ENCODE data around the gene SERPINH1. TPM values are rescaled to one million over a fixed set of nuclear protein-coding genes. Genes with fewer than 3 reads are reported as not detected.
"Not testable (repeated sequence)": the region's sequence is repeated elsewhere in the genome, so short reads cannot be mapped to it uniquely, and the experiment has no call there.

SERPINH1 gene
- polyA plus RNA-seq, 3 donors, result 291 to 341 (median 336) TPM

GRCh38 chr11:75571625-75572024 lies 9.6 kb downstream of the SERPINH1 start:
- no peak for DNase-seq (ENCODE audit: low read depth in 3 of 3, low spot score in 2 of 3)

GRCh38 chr11:75572744-75573143 lies 10.7 kb downstream of the SERPINH1 start:
- no peak for DNase-seq (ENCODE audit: low read depth in 3 of 3, low spot score in 2 of 3)

- DNase-seq (ENCODE audit: low read depth in 3 of 3, low spot score in 2 of 3), result no peak
These were observed 12.9 kb downstream of the SERPINH1 start for GRCh38 chr11:75574698-75575602.

GRCh38 chr11:75576017-75576416 lies 14.0 kb downstream of the SERPINH1 start:
- DNase-seq (ENCODE audit: low read depth in 3 of 3, low spot score in 2 of 3), result no peak

GRCh38 chr11:75576499-75576918 lies 14.5 kb downstream of the SERPINH1 start:
- DNase-seq (ENCODE audit: low read depth in 3 of 3, low spot score in 2 of 3), result no peak

GRCh38 chr11:75577207-75577606 lies 15.2 kb downstream of the SERPINH1 start:
- DNase-seq (ENCODE audit: low read depth in 3 of 3, low spot score in 2 of 3), result no peak

- no peak for DNase-seq (ENCODE audit: low read depth in 3 of 3, low spot score in 2 of 3)
These were observed 16.9 kb downstream of the SERPINH1 start for GRCh38 chr11:75578977-75579376.

GRCh38 chr11:75579841-75580240 lies 17.8 kb downstream of the SERPINH1 start:
- DNase-seq (ENCODE audit: low read depth in 3 of 3, low spot score in 2 of 3), result no peak

GRCh38 chr11:75582506-75582894 lies 20.4 kb downstream of the SERPINH1 start:
- no peak for DNase-seq (ENCODE audit: low read depth in 3 of 3, low spot score in 2 of 3)

GRCh38 chr11:75582895-75583717 lies 21.1 kb downstream of the SERPINH1 start:
- peak in 1 of 3 donors; percentile 77 for DNase-seq (ENCODE audit: low read depth in 3 of 3, low spot score in 2 of 3)

- peak in 1 of 3 donors; percentile 65 for DNase-seq (ENCODE audit: low read depth in 3 of 3, low spot score in 2 of 3)
These were observed 21.9 kb downstream of the SERPINH1 start for GRCh38 chr11:75583718-75584658.

GRCh38 chr11:75584659-75585292 lies 22.7 kb downstream of the SERPINH1 start:
- DNase-seq (ENCODE audit: low read depth in 3 of 3, low spot score in 2 of 3), result not testable (repeated sequence)

- DNase-seq (ENCODE audit: low read depth in 3 of 3, low spot score in 2 of 3), result no peak
These were observed 23.2 kb downstream of the SERPINH1 start for GRCh38 chr11:75585293-75585670.

GRCh38 chr11:75586395-75586794 lies 24.3 kb downstream of the SERPINH1 start:
- no peak for DNase-seq (ENCODE audit: low read depth in 3 of 3, low spot score in 2 of 3)

GRCh38 chr11:75588051-75588481 lies 26.0 kb downstream of the SERPINH1 start:
- DNase-seq (ENCODE audit: low read depth in 3 of 3, low spot score in 2 of 3), result no peak

- DNase-seq (ENCODE audit: low read depth in 3 of 3, low spot score in 2 of 3), result no peak
These were observed 27.0 kb downstream of the SERPINH1 start for GRCh38 chr11:75589051-75589450.

GRCh38 chr11:75589933-75590332 lies 27.9 kb downstream of the SERPINH1 start:
- no peak for DNase-seq (ENCODE audit: low read depth in 3 of 3, low spot score in 2 of 3)

- DNase-seq (ENCODE audit: low read depth in 3 of 3, low spot score in 2 of 3), result no peak
These were observed 29.3 kb downstream of the SERPINH1 start for GRCh38 chr11:75591371-75591770.

- no peak for DNase-seq (ENCODE audit: low read depth in 3 of 3, low spot score in 2 of 3)
These were observed 29.9 kb downstream of the SERPINH1 start for GRCh38 chr11:75591966-75592365.

- no peak for DNase-seq (ENCODE audit: low read depth in 3 of 3, low spot score in 2 of 3)
These were observed 30.7 kb downstream of the SERPINH1 start for GRCh38 chr11:75592715-75593114.

All from right renal cortex interstitium (tissue), 3 donors.